Activated CD8-positive, alpha-beta memory T cell treated with anti-CD3 and anti-CD28 coated beads for 24 hours (primary cell): Measurements from ENCODE around the gene ARID4B.
"Not testable (repeated sequence)": the region's sequence is repeated elsewhere in the genome, so short reads cannot be mapped to it uniquely, and the experiment has no call there.

Source experiments
- DNase-seq: peaks from one replicate; pipeline ENCODE4 v3.0.0-alpha.2; 2020

ARID4B gene

GRCh38 chr1:235159284-235159683 lies 168.7 kb downstream of the ARID4B start:
- not testable (repeated sequence) for DNase-seq

GRCh38 chr1:235158680-235159079 lies 169.3 kb downstream of the ARID4B start:
- DNase-seq, result no peak

- no peak for DNase-seq
Observed at GRCh38 chr1:235157150-235157549, 170.8 kb downstream of the ARID4B start.

GRCh38 chr1:235156740-235157139 lies 171.2 kb downstream of the ARID4B start:
- DNase-seq, result no peak

GRCh38 chr1:235156265-235156664 lies 171.7 kb downstream of the ARID4B start:
- no peak for DNase-seq

- no peak for DNase-seq
Observed at GRCh38 chr1:235152235-235152634, 175.7 kb downstream of the ARID4B start.

GRCh38 chr1:235151033-235151432 lies 176.9 kb downstream of the ARID4B start:
- peak; percentile 13 for DNase-seq

GRCh38 chr1:235149824-235150223 lies 178.2 kb downstream of the ARID4B start:
- peak; percentile 42 for DNase-seq

- no peak for DNase-seq
Observed at GRCh38 chr1:235147269-235147668, 180.7 kb downstream of the ARID4B start.

GRCh38 chr1:235145639-235146038 lies 182.3 kb downstream of the ARID4B start:
- DNase-seq, result no peak

GRCh38 chr1:235142991-235143390 lies 185.0 kb downstream of the ARID4B start:
- no peak for DNase-seq

- DNase-seq, result peak; percentile 38
Observed at GRCh38 chr1:235139315-235139714, 188.7 kb downstream of the ARID4B start.

- peak; percentile 41 for DNase-seq
Observed at GRCh38 chr1:235138821-235139220, 189.2 kb downstream of the ARID4B start.

GRCh38 chr1:235136111-235136510 lies 191.9 kb downstream of the ARID4B start:
- DNase-seq, result peak; percentile 11

- DNase-seq, result peak; percentile 45
Observed at GRCh38 chr1:235134171-235134570, 193.8 kb downstream of the ARID4B start.

- DNase-seq, result peak; percentile 15
Observed at GRCh38 chr1:235133086-235133485, 194.9 kb downstream of the ARID4B start.

- DNase-seq, result peak; percentile 33
Observed at GRCh38 chr1:235131961-235132360, 196.0 kb downstream of the ARID4B start.

- peak; percentile 51 for DNase-seq
Observed at GRCh38 chr1:235130766-235131270, 197.2 kb downstream of the ARID4B start.

- peak; percentile 46 for DNase-seq
Observed at GRCh38 chr1:235129774-235130570, 198.0 kb downstream of the ARID4B start.

GRCh38 chr1:235128456-235129328 lies 199.3 kb downstream of the ARID4B start, which contains the start of gene TOMM20:
Gene TOMM20 (minus strand): TSS chr1:235128837. CDS start chr1:235128715, 122 bp downstream.
- DNase-seq, result peak; percentile 96

- peak; percentile 68 for DNase-seq
Observed at GRCh38 chr1:235127732-235128455, 200.1 kb downstream of the ARID4B start.

GRCh38 chr1:235127203-235127602 lies 200.8 kb downstream of the ARID4B start:
- peak; percentile 19 for DNase-seq

- no peak for DNase-seq
Observed at GRCh38 chr1:235124665-235125064, 203.3 kb downstream of the ARID4B start.
